Fibroblast of the aortic adventitia (primary cell): Measurements from ENCODE around the gene TERT. TPM values are rescaled to one million over a fixed set of nuclear protein-coding genes. Genes with fewer than 3 reads are reported as not detected.

Source experiments
- DNase-seq: peaks from one replicate; pipeline ENCODE4 v3.0.0-alpha.2; 2010; ENCODE audit warnings: low read depth
- H3K4me3 ChIP-seq: 2 replicates; pipeline ENCODE4 v1.5.1; 2011; ENCODE audit warnings: low read depth, mild to moderate bottlenecking, control low read depth, low read length, moderate library complexity
- total RNA-seq: library from RNA; depleted of rRNA; stranded (reverse); fragments of >200 nt; gene quantifications from 2 replicates; pipeline ENCODE4 v1.2.3, GENCODE V29; 2012; ENCODE audit warnings: low replicate concordance
- TF ChIP-seq, protein P1 (sequence below): IDR thresholded peaks from 2 replicates; pipeline ENCODE4 v1.5.1; 2011; ENCODE audit warnings: mild to moderate bottlenecking, low read length, control low read depth, inconsistent platforms; ENCODE audit not compliant: insufficient read depth

Gene TERT
- total RNA-seq, 1 donor = not detected

DNA sequence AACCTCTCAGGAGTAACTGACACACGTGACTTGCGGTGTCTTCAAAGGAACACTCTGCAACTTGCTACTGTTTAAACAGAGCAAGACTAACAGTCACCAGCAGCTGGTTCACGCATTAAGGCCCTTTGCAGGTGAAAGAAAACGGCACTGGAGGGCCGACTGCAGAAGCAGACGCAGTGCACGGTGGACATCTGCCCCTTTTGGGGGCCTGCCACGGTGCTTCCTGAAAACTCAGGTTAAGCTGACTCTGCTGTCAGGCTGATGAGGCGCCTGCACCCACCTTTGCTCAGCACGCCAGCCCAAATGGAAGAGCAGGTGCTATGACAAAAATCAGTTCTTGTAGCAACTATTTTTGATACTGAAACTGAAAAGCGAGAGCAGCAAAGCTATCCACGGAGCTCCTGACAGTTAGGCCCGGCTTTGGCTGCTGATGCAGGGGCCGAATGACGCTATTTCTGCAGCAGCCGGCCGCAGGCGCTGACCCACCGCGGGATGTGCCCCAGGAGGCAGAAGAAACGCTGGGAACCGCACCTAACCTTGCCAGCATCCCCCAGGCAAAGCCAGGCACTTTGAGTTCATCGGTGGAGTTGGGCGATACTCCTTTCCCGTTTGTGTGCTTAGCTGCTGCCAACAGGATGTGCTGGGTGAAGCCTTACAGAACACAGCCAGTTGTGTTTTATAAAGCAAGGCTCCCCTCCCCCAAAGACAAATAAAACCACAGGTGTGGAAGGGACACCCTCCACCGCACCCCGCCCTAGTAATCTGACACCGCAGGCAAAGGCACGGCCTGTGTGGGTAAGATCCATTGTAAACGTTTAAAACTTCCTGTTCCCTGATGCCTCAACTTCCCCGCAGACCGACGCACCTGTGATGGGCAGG lies 21.1 kb upstream of the TERT start:
- TF ChIP-seq, protein P1, sequence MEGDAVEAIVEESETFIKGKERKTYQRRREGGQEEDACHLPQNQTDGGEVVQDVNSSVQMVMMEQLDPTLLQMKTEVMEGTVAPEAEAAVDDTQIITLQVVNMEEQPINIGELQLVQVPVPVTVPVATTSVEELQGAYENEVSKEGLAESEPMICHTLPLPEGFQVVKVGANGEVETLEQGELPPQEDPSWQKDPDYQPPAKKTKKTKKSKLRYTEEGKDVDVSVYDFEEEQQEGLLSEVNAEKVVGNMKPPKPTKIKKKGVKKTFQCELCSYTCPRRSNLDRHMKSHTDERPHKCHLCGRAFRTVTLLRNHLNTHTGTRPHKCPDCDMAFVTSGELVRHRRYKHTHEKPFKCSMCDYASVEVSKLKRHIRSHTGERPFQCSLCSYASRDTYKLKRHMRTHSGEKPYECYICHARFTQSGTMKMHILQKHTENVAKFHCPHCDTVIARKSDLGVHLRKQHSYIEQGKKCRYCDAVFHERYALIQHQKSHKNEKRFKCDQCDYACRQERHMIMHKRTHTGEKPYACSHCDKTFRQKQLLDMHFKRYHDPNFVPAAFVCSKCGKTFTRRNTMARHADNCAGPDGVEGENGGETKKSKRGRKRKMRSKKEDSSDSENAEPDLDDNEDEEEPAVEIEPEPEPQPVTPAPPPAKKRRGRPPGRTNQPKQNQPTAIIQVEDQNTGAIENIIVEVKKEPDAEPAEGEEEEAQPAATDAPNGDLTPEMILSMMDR = no peak
- H3K4me3 ChIP-seq = no peak overlapping the region
- peak; percentile 3 for DNase-seq

GRCh38 chr5:1315018-1315708 lies 20.3 kb upstream of the TERT start:
- H3K4me3 ChIP-seq = no peak overlapping the region
- no peak for DNase-seq
- TF ChIP-seq, protein P1 = no peak

DNA sequence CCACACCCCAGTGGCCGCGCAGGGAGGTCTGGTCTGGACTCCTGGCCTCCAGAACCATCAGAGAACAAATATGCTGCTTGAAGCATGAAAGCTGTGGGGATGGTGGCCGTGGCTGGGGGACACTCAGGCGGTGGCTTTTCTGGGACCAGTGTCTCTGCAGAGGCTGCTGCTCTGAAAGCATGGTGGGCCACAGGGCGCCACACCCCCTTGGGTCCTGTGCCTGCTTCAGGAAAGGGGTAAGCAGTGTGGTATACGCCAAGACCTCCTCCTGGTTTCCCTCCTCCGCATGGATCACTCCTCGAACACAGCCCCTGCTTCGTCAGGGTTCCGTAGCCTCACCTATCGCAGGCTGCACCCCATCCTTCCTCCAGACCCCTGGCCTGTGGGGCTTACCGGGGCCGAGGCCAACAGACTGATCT lies 19.7 kb upstream of the TERT start:
- no peak for DNase-seq
- TF ChIP-seq, protein P1 = no peak
- no peak overlapping the region for H3K4me3 ChIP-seq

DNA sequence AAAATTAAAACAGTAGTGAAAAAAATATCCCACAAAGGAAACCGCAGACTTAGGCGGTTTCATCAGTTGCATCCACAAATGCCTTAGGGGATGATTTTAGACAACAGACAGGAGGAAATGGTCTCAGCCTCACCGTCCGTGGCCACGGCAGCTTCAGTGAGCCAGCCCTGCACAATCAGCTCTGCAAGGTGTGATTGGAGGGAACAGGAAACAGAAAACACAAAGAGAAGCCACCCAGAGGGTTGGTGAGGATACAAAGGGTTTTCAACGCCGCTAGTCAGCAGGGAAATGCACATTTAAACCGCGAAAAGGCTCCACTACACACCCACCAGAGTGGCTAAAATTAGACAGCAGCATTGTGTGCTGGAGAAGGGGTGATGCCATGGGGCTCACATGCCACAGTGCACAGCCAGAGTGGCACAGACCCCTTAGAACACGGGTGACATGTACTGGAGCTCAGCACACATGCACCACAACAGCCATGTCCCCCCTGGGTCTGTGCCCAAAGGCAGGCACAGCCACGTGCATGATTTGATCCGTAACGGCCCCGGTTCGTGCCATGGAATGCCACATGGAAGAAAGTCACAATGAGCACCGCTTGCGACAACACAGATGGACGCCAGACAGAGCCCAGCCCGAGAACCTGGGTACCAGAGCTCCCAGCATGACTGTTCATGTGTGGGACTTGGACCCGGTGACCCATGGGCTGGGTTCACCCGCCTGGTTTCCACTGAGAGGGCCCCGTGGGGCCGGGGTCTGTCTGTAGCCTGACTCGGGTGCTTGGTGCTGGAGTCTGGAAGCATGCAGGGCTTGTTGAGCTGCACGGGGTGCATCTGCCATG lies 18.3 kb upstream of the TERT start:
- DNase-seq = no peak
- no peak overlapping the region for H3K4me3 ChIP-seq
- TF ChIP-seq, protein P1 = no peak

DNA sequence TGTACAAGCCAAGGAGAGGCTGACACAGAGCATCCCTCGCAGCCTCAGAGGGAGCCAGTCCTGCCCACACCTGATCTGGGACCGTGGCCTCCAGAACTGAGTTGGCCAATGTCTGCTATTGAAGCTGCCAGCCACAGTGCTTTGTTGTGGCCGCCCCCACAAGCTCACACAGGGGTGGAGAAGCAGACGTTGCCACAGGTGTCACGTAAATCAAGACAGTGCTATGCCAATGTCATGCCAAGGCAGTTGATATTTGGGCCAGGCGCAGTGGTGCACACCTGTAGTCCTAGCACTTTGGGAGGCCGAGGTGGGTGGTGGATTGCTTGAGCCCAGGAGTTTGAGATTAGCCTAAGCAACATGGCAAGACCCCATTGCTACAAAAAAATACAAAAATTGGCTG lies 17.3 kb upstream of the TERT start:
- DNase-seq = no peak
- H3K4me3 ChIP-seq = no peak overlapping the region
- TF ChIP-seq, protein P1 = no peak

GRCh38 chr5:1311439-1312055 lies 16.7 kb upstream of the TERT start:
- DNase-seq = no peak
- H3K4me3 ChIP-seq = no peak overlapping the region
- TF ChIP-seq, protein P1 = no peak
